Measurements from ENCODE around the gene SSNA1. TPM values are rescaled to one million over a fixed set of nuclear protein-coding genes. Genes with fewer than 3 reads are reported as not detected.
A peak's percentile ranks its signal among the peaks of the same experiment; 100 is the strongest.

Gene SSNA1
- total RNA-seq, 2 donors from 2014 or later, result 114 to 124 TPM

DNA sequence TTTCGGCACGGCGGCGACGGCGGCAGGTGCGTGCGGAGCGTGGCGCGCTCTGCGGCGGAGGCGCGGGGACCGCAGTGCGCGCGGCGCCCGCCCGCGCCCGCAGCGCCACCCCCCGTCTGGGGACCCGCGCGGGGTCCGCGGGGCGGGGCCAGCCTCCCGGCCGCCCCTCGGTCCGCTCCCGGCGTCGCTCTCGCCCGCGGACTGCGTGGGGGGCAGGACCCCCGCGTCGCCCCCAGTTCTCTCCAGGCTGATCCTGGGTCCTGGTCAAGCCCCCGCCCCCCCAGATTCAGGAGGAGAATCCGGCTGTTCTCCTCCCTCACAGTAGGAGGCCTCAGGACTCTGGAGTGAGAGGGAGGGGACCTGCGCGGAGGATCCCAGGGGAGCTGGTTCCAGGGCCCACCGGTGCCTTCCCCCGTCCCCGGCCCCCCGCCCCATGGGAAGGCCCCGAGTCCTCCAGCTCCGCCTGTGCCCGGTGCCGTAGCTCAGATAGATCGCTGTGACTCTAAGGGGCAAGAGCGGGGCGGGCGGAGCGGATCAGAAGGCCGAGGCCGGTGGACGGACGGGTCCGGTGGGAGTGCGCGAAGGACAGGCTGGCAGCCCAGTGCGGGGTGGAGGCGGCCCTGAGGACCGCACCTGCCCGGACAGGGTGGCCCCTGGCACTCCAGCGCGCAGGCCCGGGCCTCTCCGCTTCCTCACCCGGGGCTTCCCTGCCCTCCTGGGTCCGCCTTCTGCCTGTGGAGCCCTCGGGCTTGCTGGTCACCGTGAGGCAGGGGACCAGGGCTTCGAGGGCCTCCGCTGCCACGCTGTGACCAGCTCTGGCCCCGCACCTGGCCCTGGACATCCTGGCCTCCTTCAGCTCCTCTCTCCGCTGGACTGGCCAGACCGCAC lies 34.0 kb downstream of the SSNA1 start, which contains the start of gene RNF208:
Gene RNF208 (minus strand): TSS at position 51 of the 888 bp plus-strand sequence. CDS start 1,028 bp downstream, outside the sequence.
- 2% methylated on average over 10 of the region's 88 CpGs for WGBS
- Histone ChIP-seq H3K27ac (peak within 1 kb of the TSS; percentile 76 to 78), H3K9me3 (no peaks in the 10 kb centered on the region), H3K4me1 (replicated peaks) (peaks cover 5% of the 10 kb centered on the region), H3K4me3 (peak within 1 kb of the TSS; percentile 45 to 54), H3K36me3 (no peaks in the 10 kb centered on the region), H3K27me3 (replicated peaks; ENCODE audit: insufficient read depth) (no peaks in the 10 kb centered on the region)
- no peak for TF ChIP-seq POLR2AphosphoS5 (IDR thresholded peaks at IDR 0.05)
- TF ChIP-seq POLR2A (IDR thresholded peaks at IDR 0.05), result no peak
- TF ChIP-seq, protein P1, sequence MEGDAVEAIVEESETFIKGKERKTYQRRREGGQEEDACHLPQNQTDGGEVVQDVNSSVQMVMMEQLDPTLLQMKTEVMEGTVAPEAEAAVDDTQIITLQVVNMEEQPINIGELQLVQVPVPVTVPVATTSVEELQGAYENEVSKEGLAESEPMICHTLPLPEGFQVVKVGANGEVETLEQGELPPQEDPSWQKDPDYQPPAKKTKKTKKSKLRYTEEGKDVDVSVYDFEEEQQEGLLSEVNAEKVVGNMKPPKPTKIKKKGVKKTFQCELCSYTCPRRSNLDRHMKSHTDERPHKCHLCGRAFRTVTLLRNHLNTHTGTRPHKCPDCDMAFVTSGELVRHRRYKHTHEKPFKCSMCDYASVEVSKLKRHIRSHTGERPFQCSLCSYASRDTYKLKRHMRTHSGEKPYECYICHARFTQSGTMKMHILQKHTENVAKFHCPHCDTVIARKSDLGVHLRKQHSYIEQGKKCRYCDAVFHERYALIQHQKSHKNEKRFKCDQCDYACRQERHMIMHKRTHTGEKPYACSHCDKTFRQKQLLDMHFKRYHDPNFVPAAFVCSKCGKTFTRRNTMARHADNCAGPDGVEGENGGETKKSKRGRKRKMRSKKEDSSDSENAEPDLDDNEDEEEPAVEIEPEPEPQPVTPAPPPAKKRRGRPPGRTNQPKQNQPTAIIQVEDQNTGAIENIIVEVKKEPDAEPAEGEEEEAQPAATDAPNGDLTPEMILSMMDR (IDR thresholded peaks at IDR 0.05), result no peak
- DNase-seq (ENCODE audit: low spot score), result no peak
- intact Hi-C loops (cut with DNase I), result no loop called here

DNA sequence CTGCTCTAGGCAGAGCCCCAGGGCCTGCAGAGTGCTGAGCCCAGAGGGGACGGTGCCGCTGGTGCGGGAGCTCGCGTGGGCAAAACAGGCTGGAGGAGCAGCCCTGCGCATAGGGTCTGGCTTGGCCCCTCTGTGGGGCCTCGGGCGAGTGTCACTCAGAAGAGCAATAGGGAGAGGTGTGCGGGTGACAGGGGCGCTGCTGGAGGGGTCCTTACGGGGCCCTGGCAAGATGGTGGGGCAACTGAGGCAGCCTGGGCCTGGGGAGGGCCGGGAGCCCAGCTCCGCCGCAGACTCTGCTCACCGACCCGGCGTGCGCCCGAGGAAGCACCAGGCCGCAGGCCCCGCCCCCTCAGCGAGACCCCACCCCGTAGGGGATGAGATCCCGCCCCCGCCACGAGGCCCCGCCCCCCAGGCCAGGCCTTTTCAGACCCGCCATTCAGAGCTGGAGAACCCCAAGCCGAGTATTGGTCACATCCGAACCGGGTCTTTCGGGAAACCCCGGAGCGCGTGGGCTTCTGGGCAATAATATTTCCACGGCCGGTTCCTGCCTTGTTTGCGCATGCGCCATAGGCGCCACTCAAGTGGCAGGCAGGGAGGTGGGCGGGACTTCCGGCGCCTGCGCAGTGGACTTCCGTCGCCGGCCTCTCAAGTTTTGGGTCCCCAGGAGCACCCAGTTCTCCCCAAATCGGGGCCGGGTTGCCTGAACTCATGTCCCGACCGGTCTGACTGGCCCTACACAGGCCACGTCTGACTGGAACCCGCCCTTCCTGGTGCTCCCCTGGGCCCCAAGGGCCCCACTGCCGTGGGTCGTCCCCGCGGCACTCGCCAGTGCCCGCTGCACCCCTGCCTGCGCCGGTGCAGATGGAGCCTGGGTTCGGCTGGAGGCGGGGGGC lies 34.8 kb downstream of the SSNA1 start:
- 2% methylated on average over 29 of the region's 63 CpGs for WGBS
- intact Hi-C loops (cut with DNase I), result no loop called here
- Histone ChIP-seq H3K4me1 (replicated peaks) (peaks cover 4% of the 10 kb centered on the region), H3K9me3 (no peaks in the 10 kb centered on the region), H3K4me3 (peak overlapping the region; percentile 45 to 54), H3K27me3 (replicated peaks; ENCODE audit: insufficient read depth) (no peaks in the 10 kb centered on the region), H3K27ac (peak overlapping the region; percentile 76 to 78), H3K36me3 (no peaks in the 10 kb centered on the region)
- TF ChIP-seq, protein P1 (IDR thresholded peaks at IDR 0.05), result peak in 1 of 4 experiments; percentile 11
- peak; percentile 34 for TF ChIP-seq POLR2A (IDR thresholded peaks at IDR 0.05)
- TF ChIP-seq POLR2AphosphoS5 (IDR thresholded peaks at IDR 0.05), result peak; percentile 98
- peak; percentile 96 for DNase-seq (ENCODE audit: low spot score)

DNA sequence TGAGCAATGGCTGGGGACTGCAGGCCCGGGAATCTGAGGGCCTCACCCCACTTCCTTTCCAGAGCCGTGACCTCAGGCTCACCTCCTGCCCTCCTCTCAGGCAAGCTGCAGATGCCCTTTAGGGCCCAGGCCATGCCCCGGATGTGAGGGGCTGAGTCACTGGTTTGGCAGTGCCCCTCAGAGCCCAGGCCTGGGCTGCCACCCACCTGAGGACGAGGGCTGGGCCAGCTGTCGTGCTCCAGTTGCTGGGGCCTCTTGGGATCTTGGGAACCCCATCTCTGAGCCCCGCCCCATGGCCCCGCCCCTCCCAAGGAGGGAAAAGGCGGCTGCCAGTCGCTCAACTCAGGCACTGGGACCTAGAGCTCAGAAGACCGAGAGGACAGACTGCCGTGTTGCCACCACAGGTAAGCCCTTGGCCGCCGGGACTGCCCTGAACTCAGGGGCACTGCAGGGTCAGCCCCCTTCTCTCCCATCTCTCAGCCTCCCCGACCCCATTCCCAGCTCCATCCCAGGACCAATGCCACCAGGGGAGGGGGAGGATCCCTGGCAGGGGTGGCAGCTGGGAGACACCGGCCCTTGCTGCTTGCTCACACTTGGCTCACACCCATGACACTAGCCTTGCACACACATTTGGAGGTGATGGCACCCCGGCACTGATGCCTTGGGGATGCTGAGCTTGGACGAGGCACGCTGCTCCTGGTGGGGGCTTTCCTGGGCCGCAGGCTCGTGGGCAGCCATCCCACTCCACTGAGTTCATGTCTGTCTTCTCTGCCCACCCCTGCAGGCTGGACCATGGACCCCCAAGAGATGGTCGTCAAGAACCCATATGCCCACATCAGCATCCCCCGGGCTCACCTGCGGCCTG lies 36.6 kb downstream of the SSNA1 start, which contains the start of gene CYSRT1:
Gene CYSRT1 (plus strand): TSS at position 345 of the 865 bp plus-strand sequence. CDS start 448 bp downstream, at position 793.
- intact Hi-C loops (cut with DNase I), result loop anchor here (5.0 kb wide), 1 partner anchor 108 kb away; no protein-coding TSS in a partner anchor
- no peaks in the 10 kb centered on the region for H3K27me3 ChIP-seq (replicated peaks; ENCODE audit: insufficient read depth)
- DNase-seq (ENCODE audit: low spot score), result no peak
- peak within 1 kb of the TSS; percentile 78 to 79 for H3K27ac ChIP-seq
- H3K4me3 ChIP-seq, result peak within 1 kb of the TSS; percentile 45 to 54
- H3K36me3 ChIP-seq, result no peaks in the 10 kb centered on the region
- peaks cover 4% of the 10 kb centered on the region for H3K4me1 ChIP-seq (replicated peaks)
- TF ChIP-seq, protein P1 (IDR thresholded peaks at IDR 0.05), result no peak
- TF ChIP-seq POLR2A (IDR thresholded peaks at IDR 0.05), result no peak
- TF ChIP-seq POLR2AphosphoS5 (IDR thresholded peaks at IDR 0.05), result no peak
- 58% methylated on average over 23 of the region's 23 CpGs for WGBS
- H3K9me3 ChIP-seq, result no peaks in the 10 kb centered on the region

GRCh38 chr9:137225699-137226331 lies 37.3 kb downstream of the SSNA1 start:
- Histone ChIP-seq H3K36me3 (no peaks in the 10 kb centered on the region), H3K27ac (peak overlapping the region in 1 of 2 donors; percentile 79), H3K4me1 (replicated peaks) (peaks cover 4% of the 10 kb centered on the region), H3K4me3 (no peak overlapping the region), H3K27me3 (replicated peaks; ENCODE audit: insufficient read depth) (peaks cover under 1% of the 10 kb centered on the region), H3K9me3 (no peaks in the 10 kb centered on the region)
- 56% methylated on average over 21 of the region's 21 CpGs for WGBS
- intact Hi-C loops (cut with DNase I), result loop anchor here (5.0 kb wide), 1 partner anchor 109 kb away; no protein-coding TSS in a partner anchor
- TF ChIP-seq POLR2AphosphoS5 (IDR thresholded peaks at IDR 0.05) (no peak), POLR2A (IDR thresholded peaks at IDR 0.05) (no peak)
- TF ChIP-seq, protein P1 (IDR thresholded peaks at IDR 0.05), result no peak
- DNase-seq (ENCODE audit: low spot score), result no peak
